Stimulated activated CD8-positive, alpha-beta memory T cell treated with anti-CD3 and anti-CD28 coated beads, Interleukin-2, amount 100 ng/mL, for 1 hour (primary cell): ENCODE measurements around the gene NME3.
A peak's percentile ranks its signal among the peaks of the same experiment; 100 is the strongest.

Experiments
- DNase-seq, 2 donors: peaks; one replicate each; pipeline ENCODE4 v3.0.0-alpha.2; 2020; ENCODE audit warnings: low read depth in 2 of 2

The NME3 gene

DNA sequence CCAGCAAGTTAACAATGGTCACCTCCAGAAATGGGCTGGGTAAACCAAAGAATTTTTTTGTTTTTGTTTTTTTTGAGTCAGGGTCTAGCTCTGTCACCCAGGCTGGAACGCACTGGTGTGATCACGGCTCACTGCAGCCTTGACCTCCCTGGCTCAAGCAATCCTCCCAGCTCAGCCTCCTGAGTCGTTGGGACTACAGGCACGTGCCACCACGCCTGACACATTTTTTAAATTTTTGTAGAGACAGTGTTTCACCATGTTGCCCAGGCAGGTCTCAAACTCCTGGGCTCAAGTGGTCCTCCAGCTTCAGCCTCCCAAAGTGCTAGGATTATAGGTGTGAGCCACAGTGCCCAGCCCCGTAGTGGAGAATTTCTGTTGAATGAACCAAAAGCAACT, 9.3 kb upstream of the NME3 start:
- DNase-seq, result no peak

DNA sequence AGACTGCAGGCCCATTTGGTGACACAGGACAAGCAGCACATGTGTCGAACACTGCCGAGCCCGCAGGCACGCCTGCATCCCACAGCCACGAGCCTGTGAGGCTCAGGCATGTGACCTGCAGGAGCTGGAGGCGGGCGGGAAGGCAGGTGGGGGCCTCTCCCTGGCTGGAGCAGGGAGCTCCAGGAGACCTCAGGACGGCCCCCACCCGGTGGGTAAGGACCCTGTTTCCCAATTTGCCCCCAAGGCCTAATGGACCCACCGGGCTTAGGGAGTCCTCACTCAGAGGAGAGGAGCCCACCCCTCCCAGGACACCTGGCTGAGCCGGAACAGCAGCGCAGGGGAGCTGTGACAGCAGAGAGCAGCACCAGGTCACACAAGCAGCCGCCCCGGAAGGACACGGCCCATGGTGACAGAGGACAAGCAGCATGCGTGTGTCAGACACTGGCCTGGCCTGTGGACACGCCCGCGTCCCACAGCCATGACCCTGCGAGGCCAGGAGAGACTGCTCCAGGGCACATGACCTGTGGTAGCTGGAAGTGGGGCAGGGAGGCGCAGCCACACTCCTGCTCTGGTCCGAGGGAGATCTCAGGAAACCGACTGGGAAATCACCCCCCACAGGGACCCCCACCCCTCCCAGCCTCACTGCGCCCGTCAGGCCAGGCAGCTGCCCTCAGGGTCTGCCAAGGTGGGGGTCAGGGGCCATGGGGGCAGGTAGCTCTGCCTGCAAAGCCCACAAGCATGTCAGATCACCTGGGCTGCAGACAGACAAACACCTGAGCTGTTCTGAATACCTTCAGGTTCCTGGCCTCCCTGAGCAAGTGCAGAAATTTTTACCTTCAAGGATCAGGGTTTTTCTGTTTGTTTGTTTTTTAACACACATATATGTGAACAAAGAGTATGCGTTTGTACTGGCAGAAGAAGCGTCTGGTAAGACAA, 8.7 kb upstream of the NME3 start:
- no peak for DNase-seq

- DNase-seq, result no peak
Observed at GRCh38 chr16:1779234-1779701, 7.9 kb upstream of the NME3 start.

- DNase-seq, result no peak
Observed at GRCh38 chr16:1778200-1779179, 7.1 kb upstream of the NME3 start.

- DNase-seq, result no peak
Observed at GRCh38 chr16:1777375-1778199, 6.2 kb upstream of the NME3 start.

GRCh38 chr16:1776991-1777374, 5.6 kb upstream of the NME3 start:
- DNase-seq, result no peak

DNA sequence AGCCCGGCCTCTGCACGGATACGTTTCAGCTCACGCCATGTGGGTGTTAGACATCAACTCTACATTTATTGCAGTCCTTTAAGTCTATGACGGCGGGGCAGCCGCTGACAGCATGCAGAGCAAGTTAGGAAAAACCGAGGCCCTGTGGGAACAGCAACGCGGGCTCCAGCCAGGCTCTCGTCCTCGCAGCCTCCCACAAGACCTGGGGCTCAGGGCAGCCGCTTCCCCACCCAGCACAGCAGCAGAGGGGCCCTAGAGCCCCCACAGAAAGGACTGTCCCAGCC, 5.3 kb upstream of the NME3 start:
- no peak for DNase-seq

- DNase-seq, result no peak
Observed at GRCh38 chr16:1775846-1776671, 4.7 kb upstream of the NME3 start.

DNA sequence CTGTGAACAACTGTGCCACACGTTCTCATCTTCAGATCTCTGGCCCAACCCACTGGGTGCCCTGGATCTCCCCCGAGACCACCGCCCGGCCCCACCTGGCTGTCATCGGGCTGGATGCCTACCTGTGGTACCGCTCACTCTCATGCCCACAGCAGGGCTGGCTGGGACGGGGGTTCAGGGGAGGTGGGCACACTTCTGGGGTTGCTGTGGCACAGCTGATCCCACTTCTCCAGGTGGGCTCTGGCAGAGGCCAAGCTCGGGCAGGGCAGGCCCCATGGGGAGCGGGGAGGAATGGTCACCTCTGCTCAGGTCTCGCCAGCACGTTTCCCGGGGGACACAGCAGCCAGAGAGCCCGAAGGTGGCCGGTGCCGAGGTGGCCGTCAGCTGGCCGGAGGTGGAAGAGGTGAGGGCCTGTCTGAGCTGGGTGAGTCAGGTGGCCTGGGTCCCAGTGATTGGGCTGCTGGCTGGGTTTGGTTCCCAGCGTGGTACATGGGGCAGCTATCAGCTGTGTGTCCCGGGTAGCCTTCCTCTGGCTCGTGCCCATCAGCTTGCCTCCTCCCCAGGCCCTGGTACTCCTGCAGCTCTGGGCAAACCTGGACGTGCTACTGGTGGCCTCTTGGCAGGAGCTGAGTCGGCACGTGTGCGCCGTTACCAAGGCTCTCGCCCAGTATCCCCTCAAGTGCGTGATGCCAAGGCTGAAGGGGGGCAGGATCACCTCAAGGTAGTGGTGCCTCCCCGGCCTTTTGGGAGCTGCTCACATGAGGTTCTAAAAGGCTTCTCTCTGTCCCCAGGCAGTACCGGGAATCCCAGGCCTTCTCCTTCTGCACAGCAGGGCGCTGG, 3.9 kb upstream of the NME3 start:
- no peak for DNase-seq

DNA sequence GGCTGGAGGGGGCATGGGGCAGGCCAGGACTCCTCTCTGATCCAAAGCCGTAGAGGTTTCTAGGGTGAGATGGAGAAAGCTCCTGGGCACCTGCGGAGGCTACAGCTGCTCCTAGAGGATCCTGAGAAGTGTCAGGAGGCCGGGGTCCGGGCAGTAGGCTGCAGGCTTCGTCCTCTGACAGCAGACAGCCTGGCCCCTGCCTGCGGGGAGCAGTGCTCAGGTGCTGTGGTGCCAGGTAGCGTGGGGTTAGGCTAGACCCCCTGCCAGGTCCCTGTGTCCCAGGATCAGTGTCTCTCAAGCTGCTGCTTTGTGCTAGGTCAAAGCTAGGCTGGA, 3.1 kb upstream of the NME3 start:
- DNase-seq, result no peak

DNA sequence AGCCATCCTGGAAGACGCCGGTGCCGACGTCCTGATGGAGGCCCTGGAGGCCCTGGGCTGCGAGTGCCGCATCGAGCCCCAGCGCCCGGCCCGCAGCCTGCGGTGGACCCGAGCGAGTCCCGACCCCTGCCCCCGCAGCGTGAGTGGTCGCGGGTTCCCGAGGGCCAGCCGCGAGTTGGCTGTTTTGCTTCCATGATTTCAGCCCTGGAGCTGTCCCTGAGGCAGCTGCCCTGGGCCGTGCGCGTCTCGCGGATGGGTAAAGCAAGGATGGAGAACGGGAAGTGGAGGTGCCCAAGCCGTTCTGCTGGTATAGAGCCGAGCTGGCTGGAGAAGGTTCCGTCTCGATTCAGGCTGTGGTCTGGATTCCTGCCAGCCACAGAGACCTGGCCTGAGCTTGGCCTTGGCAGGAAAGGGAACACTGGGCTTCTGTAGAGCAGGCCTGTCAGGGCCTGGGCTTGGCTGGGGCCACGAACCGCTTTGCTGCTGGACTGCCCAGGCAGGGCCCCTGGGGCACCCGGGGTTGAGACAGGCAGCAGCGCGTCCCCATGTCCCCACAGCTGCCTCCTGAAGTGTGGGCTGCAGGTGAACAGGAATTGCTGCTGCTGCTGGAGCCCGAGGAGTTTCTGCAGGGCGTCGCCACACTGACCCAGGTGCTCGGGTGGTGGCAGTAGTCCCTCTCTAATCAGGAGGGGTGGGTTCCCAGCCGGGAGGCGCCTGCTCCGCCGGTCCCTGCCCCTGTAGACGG, 2.5 kb upstream of the NME3 start:
- DNase-seq, result no peak

GRCh38 chr16:1772908-1773702, 1.8 kb upstream of the NME3 start, which contains the start of gene MRPS34:
Gene MRPS34 (minus strand): TSS chr16:1773134. CDS start chr16:1773119, 15 bp downstream.
- DNase-seq, result peak; percentile 54 to 65

- DNase-seq, result no peak
Observed at GRCh38 chr16:1772362-1772907, 1.1 kb upstream of the NME3 start, which contains the start of gene EME2. Gene EME2 (plus strand): TSS chr16:1772810. CDS start chr16:1773228, 418 bp downstream.

DNA sequence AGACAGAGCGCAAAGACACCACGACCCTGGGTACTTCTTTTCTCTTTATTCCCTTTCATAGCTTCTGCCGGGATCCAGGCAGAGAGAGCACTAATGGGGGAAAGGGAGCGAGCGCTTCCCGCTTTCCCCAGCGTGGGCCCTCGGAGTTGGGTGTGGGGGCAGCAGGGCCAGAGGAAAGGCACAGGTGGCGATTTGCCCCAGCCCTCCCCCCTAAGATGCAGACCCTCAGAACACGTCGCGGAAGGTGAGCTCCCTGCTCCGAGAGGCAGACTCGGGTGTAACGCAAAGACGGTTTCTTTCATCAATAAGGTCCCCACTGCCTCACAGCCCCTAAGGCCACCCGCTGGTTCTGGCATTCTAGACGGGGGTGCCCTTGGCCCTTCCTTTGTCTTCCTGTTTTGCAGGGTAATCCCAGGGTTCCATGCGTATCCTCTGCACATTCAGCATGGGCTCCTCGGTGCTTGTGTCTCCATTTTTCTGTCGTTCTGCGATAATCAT, 570 bp upstream of the NME3 start:
- no peak for DNase-seq

- no peak for DNase-seq
Observed at GRCh38 chr16:1770328-1771187, 785 bp downstream of the NME3 start.

DNA sequence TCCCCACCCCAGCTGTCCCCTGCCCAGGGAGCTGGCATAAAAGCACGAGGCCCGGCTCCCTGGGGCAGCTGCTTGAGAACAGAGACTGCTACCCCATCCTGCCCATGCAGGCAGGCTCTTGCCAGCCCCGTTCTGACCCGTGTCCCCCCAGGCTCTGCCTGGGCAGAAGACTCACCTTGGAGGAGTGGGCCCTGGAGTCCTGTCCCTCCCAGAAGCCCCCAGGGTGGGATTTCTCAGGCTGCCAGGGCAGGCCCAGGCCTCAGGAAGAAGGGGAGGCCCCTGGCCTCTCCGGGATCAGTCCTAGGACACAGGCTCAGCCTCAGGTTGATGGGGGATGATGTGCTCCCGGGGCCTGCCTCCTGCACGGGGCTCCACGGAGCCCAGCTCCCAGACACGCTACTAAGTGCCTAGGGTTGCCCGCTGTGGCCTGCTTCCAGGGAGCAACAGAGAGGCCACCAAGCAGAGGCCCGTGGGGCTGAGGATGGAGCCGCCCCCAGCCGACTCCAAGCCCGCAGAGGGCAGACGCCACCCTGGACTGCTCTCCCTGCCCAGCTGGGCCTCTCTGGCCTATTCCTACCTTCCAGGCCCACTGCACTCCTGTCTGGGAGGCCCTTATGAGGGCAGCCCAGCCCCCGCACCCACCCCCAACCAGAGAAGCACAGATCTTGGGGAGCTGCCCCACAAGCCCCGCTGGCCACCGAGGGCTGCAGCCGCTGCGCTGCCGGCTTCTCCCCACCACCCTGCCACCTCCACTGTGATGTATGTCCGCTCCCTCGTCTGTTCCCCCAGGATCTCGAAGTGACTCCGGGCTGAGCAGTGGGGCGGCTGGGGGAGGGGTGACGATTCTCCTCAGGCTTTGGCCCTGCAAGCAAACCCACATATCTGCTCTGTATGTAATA, 1.7 kb downstream of the NME3 start:
- no peak for DNase-seq
